ENCODE measurements around the gene YAP1. TPM values are rescaled to one million over a fixed set of nuclear protein-coding genes. Genes with fewer than 3 reads are reported as not detected.
A peak's percentile ranks its signal among the peaks of the same experiment; 100 is the strongest.

The YAP1 gene
- total RNA-seq, 4 donors from 2014 or later, result 168 to 230 (median 194) TPM

GRCh38 chr11:102117472-102118113, 7.3 kb downstream of the YAP1 start:
- TF ChIP-seq POLR2A (IDR thresholded peaks at IDR 0.05), result no peak
- TF ChIP-seq, protein P1, sequence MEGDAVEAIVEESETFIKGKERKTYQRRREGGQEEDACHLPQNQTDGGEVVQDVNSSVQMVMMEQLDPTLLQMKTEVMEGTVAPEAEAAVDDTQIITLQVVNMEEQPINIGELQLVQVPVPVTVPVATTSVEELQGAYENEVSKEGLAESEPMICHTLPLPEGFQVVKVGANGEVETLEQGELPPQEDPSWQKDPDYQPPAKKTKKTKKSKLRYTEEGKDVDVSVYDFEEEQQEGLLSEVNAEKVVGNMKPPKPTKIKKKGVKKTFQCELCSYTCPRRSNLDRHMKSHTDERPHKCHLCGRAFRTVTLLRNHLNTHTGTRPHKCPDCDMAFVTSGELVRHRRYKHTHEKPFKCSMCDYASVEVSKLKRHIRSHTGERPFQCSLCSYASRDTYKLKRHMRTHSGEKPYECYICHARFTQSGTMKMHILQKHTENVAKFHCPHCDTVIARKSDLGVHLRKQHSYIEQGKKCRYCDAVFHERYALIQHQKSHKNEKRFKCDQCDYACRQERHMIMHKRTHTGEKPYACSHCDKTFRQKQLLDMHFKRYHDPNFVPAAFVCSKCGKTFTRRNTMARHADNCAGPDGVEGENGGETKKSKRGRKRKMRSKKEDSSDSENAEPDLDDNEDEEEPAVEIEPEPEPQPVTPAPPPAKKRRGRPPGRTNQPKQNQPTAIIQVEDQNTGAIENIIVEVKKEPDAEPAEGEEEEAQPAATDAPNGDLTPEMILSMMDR (IDR thresholded peaks at IDR 0.05), result no peak
- intact Hi-C loops (cut with DNase I; ENCODE audit: low total_unique reads), result no loop called here
- Histone ChIP-seq H3K27ac (peak overlapping the region in 1 of 2 donors; percentile 11), H3K27me3 (no peaks in the 10 kb centered on the region), H3K4me3 (no peak overlapping the region), H3K4me1 (peaks cover 0 to 8% of the 10 kb centered on the region in 2 donors), H3K36me3 (no peaks in the 10 kb centered on the region), H3K9me3 (no peaks in the 10 kb centered on the region)
- no peak for DNase-seq

GRCh38 chr11:102118937-102119336, 8.7 kb downstream of the YAP1 start:
- TF ChIP-seq, protein P1 (IDR thresholded peaks at IDR 0.05), result no peak
- TF ChIP-seq POLR2A (IDR thresholded peaks at IDR 0.05), result no peak
- no peak for DNase-seq
- peaks cover 0 to 8% of the 10 kb centered on the region in 2 donors for H3K4me1 ChIP-seq
- no peaks in the 10 kb centered on the region for H3K36me3 ChIP-seq
- H3K4me3 ChIP-seq, result no peak overlapping the region
- intact Hi-C loops (cut with DNase I; ENCODE audit: low total_unique reads), result no loop called here
- peak overlapping the region in 1 of 2 donors; percentile 28 for H3K27ac ChIP-seq
- no peaks in the 10 kb centered on the region for H3K9me3 ChIP-seq
- H3K27me3 ChIP-seq, result no peaks in the 10 kb centered on the region

GRCh38 chr11:102119997-102120396, 9.8 kb downstream of the YAP1 start:
- no peaks in the 10 kb centered on the region for H3K36me3 ChIP-seq
- no peaks in the 10 kb centered on the region for H3K9me3 ChIP-seq
- intact Hi-C loops (cut with DNase I; ENCODE audit: low total_unique reads), result no loop called here
- peaks cover 0 to 5% of the 10 kb centered on the region in 2 donors for H3K4me1 ChIP-seq
- TF ChIP-seq, protein P1 (IDR thresholded peaks at IDR 0.05), result no peak
- no peak for TF ChIP-seq POLR2A (IDR thresholded peaks at IDR 0.05)
- no peaks in the 10 kb centered on the region for H3K27me3 ChIP-seq
- peak overlapping the region in 1 of 2 donors; percentile 17 for H3K27ac ChIP-seq
- peak overlapping the region in 1 of 2 donors; percentile 6 for H3K4me3 ChIP-seq
- DNase-seq, result no peak

DNA sequence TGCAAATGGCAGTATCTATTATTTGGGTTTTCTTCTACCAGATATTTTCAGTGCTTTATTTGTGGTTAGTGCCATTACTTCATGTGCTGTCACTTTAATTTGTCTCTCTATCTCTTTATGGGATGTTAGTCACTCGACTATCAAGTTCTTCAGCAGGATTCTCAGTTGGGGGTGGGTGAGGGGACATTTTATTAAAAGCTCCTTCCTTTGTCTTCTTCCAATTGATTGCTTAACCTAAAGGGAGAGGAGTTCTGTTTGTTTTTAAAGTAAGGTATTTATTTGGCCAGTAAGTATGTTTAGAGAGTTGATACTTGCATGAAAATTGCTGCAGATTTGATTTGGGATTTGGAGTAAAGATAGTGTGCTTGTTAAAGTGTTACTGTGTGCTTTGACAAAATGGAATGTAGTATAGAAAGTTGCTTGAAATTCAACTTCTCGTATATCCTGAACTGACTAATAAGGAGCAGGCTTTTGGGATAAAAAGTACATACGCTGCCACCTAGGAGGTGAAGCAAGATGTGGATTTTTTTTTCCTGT, 10.3 kb downstream of the YAP1 start:
- intact Hi-C loops (cut with DNase I; ENCODE audit: low total_unique reads), result no loop called here
- Histone ChIP-seq H3K9me3 (no peaks in the 10 kb centered on the region), H3K27ac (peak overlapping the region in 1 of 2 donors; percentile 17), H3K36me3 (no peaks in the 10 kb centered on the region), H3K27me3 (no peaks in the 10 kb centered on the region), H3K4me3 (peak overlapping the region in 1 of 2 donors; percentile 6), H3K4me1 (peaks cover 0 to 5% of the 10 kb centered on the region in 2 donors)
- DNase-seq, result no peak
- no peak for TF ChIP-seq POLR2A (IDR thresholded peaks at IDR 0.05)
- TF ChIP-seq, protein P1 (IDR thresholded peaks at IDR 0.05), result no peak

DNA sequence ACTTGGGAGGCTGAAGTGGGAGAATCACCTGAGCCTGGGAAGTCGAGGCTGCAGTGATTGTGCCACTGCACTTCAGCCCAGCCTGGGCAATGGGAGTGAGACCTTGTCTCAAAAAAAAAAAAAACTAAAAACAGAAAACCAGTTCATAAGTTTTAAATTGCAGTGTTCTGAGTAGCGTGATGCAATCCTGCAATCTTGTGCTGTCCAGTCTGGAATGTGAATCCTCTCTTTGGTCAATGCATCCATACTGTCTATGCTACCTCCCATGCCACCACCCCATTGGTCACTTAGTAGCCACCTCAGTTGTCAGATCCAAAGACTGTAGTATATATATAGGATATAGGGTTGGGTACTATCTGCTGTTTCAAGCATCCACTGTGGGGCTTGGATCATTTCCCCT, 11.1 kb downstream of the YAP1 start:
- peaks cover 0 to 5% of the 10 kb centered on the region in 2 donors for H3K4me1 ChIP-seq

More for the DNA sequence above, 11.1 kb downstream of the YAP1 start:
- H3K27me3 ChIP-seq, result no peaks in the 10 kb centered on the region
- no peaks in the 10 kb centered on the region for H3K9me3 ChIP-seq
- H3K27ac ChIP-seq, result no peak overlapping the region
- DNase-seq, result no peak
- TF ChIP-seq, protein P1 (IDR thresholded peaks at IDR 0.05), result no peak
- no peak for TF ChIP-seq POLR2A (IDR thresholded peaks at IDR 0.05)
- H3K4me3 ChIP-seq, result no peak overlapping the region
- intact Hi-C loops (cut with DNase I; ENCODE audit: low total_unique reads), result no loop called here
- H3K36me3 ChIP-seq, result no peaks in the 10 kb centered on the region

Data from uterus (tissue), 4 donors.